Stimulated activated naive CD4-positive, alpha-beta T cell treated with Interleukin-2 at 50 U/mL for 16 hours (primary cell): Measurements from ENCODE around the gene PLBD1.

Experiments used
- DNase-seq: peaks from one replicate; lab custom pipeline; 2025; lab: John Stamatoyannopoulos, UW

The PLBD1 gene

GRCh38 chr12:14505626-14506596, 61.8 kb downstream of the PLBD1 start:
- DNase-seq, result no peak

- DNase-seq, result no peak
Observed at GRCh38 chr12:14495326-14495725, 72.4 kb downstream of the PLBD1 start.

- DNase-seq, result no peak
Observed at GRCh38 chr12:14482886-14483285, 84.8 kb downstream of the PLBD1 start.

- no peak for DNase-seq
Observed at GRCh38 chr12:14482361-14482760, 85.3 kb downstream of the PLBD1 start.

GRCh38 chr12:14481201-14481600, 86.5 kb downstream of the PLBD1 start:
- no peak for DNase-seq

- no peak for DNase-seq
Observed at GRCh38 chr12:14479004-14479403, 88.7 kb downstream of the PLBD1 start.

- DNase-seq, result no peak
Observed at GRCh38 chr12:14473707-14474287, 93.9 kb downstream of the PLBD1 start.

- DNase-seq, result no peak
Observed at GRCh38 chr12:14471497-14471896, 96.2 kb downstream of the PLBD1 start.

GRCh38 chr12:14460212-14460841, 107.4 kb downstream of the PLBD1 start:
- DNase-seq, result no peak

GRCh38 chr12:14454098-14454907, 113.4 kb downstream of the PLBD1 start:
- no peak for DNase-seq
